A549 treated with AZD2906 at 1 μM for 4 hours (cell line): ENCODE data around the gene HLA-A. TPM values are rescaled to one million over a fixed set of nuclear protein-coding genes. Genes with fewer than 3 reads are reported as not detected.

ENCODE experiments used
- total RNA-seq: library from RNA; stranded (reverse); fragments of 200-300 nt; extraction: Qiagen RNA extraction; gene quantifications from 5 replicates; pipeline ENCODE4 v1.2.3, GENCODE V29; 2022

HLA-A gene
- total RNA-seq = 129 to 157 TPM (median 143 TPM) in 5 replicates

DNA sequence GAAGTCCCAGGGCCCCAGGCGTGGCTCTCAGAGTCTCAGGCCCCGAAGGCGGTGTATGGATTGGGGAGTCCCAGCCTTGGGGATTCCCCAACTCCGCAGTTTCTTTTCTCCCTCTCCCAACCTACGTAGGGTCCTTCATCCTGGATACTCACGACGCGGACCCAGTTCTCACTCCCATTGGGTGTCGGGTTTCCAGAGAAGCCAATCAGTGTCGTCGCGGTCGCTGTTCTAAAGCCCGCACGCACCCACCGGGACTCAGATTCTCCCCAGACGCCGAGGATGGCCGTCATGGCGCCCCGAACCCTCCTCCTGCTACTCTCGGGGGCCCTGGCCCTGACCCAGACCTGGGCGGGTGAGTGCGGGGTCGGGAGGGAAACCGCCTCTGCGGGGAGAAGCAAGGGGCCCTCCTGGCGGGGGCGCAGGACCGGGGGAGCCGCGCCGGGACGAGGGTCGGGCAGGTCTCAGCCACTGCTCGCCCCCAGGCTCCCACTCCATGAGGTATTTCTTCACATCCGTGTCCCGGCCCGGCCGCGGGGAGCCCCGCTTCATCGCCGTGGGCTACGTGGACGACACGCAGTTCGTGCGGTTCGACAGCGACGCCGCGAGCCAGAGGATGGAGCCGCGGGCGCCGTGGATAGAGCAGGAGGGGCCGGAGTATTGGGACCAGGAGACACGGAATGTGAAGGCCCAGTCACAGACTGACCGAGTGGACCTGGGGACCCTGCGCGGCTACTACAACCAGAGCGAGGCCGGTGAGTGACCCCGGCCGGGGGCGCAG lies at the start of gene HLA-A:
HLA-A (plus strand) TSS at position 258 of the 778 bp plus-strand sequence; CDS start at position 280, 22 bp downstream.

Other genes starting within 250 kb of the HLA-A start
- gene HLA-F, start 219.1 kb upstream of the HLA-A start, total RNA-seq = 3.5 to 5.1 TPM (median 4.2 TPM) in 5 replicates
- gene HLA-G, start 114.7 kb upstream of the HLA-A start, total RNA-seq = 0.06 TPM in 1 of 5 replicates, not detected in the others
- 26.5 to 37.6 TPM (median 32.0 TPM) in 5 replicates for gene POLR1H, start 118.7 kb downstream of the HLA-A start, total RNA-seq
- gene PPP1R11, start 124.7 kb downstream of the HLA-A start, total RNA-seq = 38.3 to 40.0 TPM (median 39.7 TPM) in 5 replicates
- gene RNF39, start 133.2 kb downstream of the HLA-A start, total RNA-seq = 0.03 to 0.06 TPM (median 0.05 TPM) in 4 of 5 replicates, not detected in the other
- 0.58 to 0.82 TPM (median 0.72 TPM) in 5 replicates for gene TRIM31, start 170.6 kb downstream of the HLA-A start, total RNA-seq
- not detected in 5 replicates for gene TRIM40, start 193.6 kb downstream of the HLA-A start, total RNA-seq
- 0.01 TPM in 1 of 5 replicates, not detected in the others for gene TRIM10, start 218.7 kb downstream of the HLA-A start, total RNA-seq
- gene TRIM15, start 221.0 kb downstream of the HLA-A start, total RNA-seq = 0.03 to 0.24 TPM in 2 of 5 replicates, not detected in the others